Stimulated activated CD8-positive, alpha-beta memory T cell treated with anti-CD3 and anti-CD28 coated beads, Interleukin-4, amount 100 ng/mL, for 4 hours (primary cell): ENCODE data around the gene CLNK.

Experiments
- DNase-seq, 2 donors: peaks; one replicate each; pipeline ENCODE4 v3.0.0-alpha.2; 2020; ENCODE audit warnings: low read depth in 2 of 2, low spot score in 1 of 2

CLNK gene

GRCh38 chr4:10664408-10664807 lies 20.2 kb downstream of the CLNK start:
- DNase-seq, result no peak

GRCh38 chr4:10662937-10663336 lies 21.6 kb downstream of the CLNK start:
- DNase-seq, result no peak

- DNase-seq, result no peak
These were observed 23.5 kb downstream of the CLNK start for GRCh38 chr4:10661047-10661446.

- DNase-seq, result no peak
These were observed 25.3 kb downstream of the CLNK start for GRCh38 chr4:10659251-10659650.

- DNase-seq, result no peak
These were observed 27.6 kb downstream of the CLNK start for GRCh38 chr4:10656988-10657387.

- no peak for DNase-seq
These were observed 28.1 kb downstream of the CLNK start for GRCh38 chr4:10656420-10656819.

- DNase-seq, result no peak
These were observed 28.6 kb downstream of the CLNK start for GRCh38 chr4:10655968-10656367.

GRCh38 chr4:10648479-10648878 lies 36.1 kb downstream of the CLNK start:
- DNase-seq, result no peak

- no peak for DNase-seq
These were observed 36.7 kb downstream of the CLNK start for GRCh38 chr4:10647846-10648245.

GRCh38 chr4:10643600-10644425 lies 40.8 kb downstream of the CLNK start:
- no peak for DNase-seq

- DNase-seq, result no peak
These were observed 43.9 kb downstream of the CLNK start for GRCh38 chr4:10640561-10641201.

GRCh38 chr4:10639664-10640063 lies 44.9 kb downstream of the CLNK start:
- no peak for DNase-seq

GRCh38 chr4:10639100-10639499 lies 45.5 kb downstream of the CLNK start:
- no peak for DNase-seq

GRCh38 chr4:10635091-10635490 lies 49.5 kb downstream of the CLNK start:
- no peak for DNase-seq

- DNase-seq, result no peak
These were observed 55.2 kb downstream of the CLNK start for GRCh38 chr4:10629394-10629793.

GRCh38 chr4:10625131-10625530 lies 59.4 kb downstream of the CLNK start:
- no peak for DNase-seq

GRCh38 chr4:10623862-10624261 lies 60.7 kb downstream of the CLNK start:
- no peak for DNase-seq

GRCh38 chr4:10623241-10623640 lies 61.3 kb downstream of the CLNK start:
- DNase-seq, result no peak

- DNase-seq, result no peak
These were observed 61.8 kb downstream of the CLNK start for GRCh38 chr4:10622728-10623127.

GRCh38 chr4:10620935-10621488 lies 63.6 kb downstream of the CLNK start:
- no peak for DNase-seq

- DNase-seq, result no peak
These were observed 64.7 kb downstream of the CLNK start for GRCh38 chr4:10619855-10620254.

- no peak for DNase-seq
These were observed 65.3 kb downstream of the CLNK start for GRCh38 chr4:10619220-10619619.
